HG03103 (cell line): ENCODE results near the gene PIN1.
"Not testable (repeated sequence)": the region's sequence is repeated elsewhere in the genome, so short reads cannot be mapped to it uniquely, and the experiment has no call there.

ENCODE experiments used
- ATAC-seq: cut with Tn5 transposase; IDR thresholded peaks from one replicate; pipeline ENCODE4 v1.9.1; 2021; ENCODE audit warnings: low read depth; ENCODE audit not compliant: unreplicated experiment

The PIN1 gene

DNA sequence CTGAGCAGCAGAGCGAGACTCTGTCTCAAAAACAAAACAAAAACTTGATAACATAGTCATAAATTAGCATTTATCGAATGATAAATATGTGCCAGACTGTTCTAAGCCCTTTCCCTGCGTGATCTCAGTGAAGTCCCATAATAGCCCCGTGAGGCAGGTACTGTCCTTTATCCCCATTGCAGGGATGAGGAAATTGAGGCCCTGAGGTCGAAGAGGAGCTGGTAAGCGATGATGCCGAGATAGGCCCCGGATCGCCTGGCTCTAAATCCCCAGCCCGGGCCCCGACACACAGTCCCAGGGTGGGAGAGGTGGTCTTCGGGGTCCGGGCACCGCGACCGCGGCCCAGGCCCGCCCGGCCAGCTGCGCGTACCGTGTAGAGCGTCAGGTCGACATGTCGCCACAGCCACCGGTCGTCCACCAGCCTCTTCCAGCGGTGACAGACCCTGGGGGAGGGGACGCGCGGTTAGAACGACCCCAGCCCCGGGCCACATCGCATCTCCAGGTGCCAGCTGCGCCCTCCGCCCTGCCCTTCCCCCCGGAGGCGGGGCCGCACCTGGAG lies 16.9 kb upstream of the PIN1 start:
- no peak for ATAC-seq

DNA sequence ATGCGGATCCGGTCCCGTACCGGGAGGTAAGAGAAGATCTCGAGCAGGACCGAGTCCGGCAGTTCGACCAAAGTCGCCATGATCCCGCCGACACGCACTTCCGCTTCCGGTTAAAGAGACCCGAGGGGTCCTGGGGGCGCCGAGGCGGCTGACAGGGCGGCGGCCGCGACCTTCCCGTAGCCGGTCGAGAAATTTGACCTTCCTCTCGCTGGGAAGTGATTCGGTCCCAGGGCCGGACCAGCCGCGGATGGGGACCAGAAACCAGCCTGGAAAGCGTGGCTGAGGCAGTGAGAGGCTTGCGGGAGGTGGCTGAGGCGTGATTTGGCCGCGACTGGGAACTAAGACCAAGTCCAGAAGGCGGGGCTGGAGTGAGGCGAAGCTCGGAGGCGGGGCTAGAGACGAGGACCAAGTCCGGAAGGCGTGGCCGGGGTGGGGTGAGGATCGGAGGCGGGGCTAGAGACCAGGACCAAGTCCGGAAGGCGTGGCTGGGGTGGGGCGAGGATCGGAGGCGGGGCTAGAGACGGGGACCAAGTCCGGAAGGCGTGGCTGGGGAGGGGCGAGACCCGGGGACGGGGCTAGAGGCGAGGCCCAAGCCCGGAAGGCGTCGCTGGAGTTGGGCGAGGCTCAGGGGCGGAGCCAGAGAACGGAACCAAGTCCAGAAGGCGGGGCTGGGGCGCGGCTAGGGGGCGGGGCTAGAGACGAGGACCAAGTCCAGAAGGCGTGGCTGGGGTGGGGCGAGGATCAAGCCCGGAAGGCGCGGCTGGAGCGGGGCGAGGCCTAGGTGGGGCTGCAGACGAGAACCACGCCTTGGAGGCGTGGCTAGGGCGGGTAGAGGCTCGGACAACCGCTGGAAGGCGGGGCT lies 16.2 kb upstream of the PIN1 start, which contains the start of gene FBXL12:
TSS of gene FBXL12 (minus strand) at position 346 of the 862 bp plus-strand sequence. CDS start at position 80, 266 bp downstream.
- ATAC-seq, result peak; percentile 77

DNA sequence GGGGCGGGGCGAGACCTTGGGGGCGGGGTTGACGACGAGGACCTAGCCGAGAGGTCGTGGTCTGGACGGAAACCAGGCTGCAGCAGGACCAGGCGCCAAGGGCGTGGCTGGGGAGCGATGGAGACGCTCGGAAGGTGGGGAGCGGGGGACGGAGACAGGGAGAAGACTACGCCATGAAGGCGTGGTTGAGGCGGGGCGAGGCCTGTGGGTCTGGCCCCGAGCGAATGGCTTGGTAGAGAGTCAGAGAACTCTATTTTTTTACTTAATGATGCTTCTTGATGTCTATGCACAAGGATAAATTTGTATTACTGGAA lies 15.6 kb upstream of the PIN1 start:
- no peak for ATAC-seq

DNA sequence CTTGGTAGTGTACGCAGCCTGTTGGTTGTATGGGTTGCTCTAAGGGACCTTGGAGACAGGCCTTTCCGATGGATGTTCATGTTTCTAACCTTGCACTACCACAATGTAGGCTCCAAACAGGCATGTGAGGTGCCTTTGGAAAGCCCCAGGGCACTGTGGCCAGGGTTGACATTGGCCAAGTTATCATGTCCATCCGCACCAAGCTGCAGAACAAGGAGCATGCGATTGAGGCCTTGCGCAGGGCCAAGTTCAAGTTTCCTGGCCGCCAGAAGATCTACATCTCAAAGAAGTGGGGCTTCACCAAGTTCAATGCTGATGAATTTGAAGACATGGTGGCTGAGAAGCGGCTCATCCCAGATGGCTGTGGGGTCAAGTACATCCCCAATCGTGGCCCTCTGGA lies 15.1 kb upstream of the PIN1 start:
- ATAC-seq, result not testable (repeated sequence)

DNA sequence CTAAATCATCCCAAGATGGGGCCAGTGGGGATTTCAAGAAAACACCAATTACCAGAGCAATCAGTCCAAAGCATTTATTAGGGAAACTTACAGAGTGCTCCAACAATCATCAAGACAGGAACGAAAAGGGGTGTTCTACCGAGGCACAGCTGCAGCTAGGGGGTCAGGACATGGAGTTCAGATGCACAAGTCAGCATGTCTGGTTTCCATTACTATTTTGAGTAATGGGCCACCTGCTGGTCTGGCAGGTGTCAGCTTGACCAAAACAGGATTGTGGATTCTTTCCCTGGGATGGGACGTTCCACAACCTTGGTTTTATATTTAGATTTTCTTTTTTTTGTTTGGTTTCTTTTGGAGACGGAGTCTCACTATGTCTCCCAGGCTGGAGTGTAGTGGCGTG lies 11.3 kb upstream of the PIN1 start:
- ATAC-seq, result no peak

DNA sequence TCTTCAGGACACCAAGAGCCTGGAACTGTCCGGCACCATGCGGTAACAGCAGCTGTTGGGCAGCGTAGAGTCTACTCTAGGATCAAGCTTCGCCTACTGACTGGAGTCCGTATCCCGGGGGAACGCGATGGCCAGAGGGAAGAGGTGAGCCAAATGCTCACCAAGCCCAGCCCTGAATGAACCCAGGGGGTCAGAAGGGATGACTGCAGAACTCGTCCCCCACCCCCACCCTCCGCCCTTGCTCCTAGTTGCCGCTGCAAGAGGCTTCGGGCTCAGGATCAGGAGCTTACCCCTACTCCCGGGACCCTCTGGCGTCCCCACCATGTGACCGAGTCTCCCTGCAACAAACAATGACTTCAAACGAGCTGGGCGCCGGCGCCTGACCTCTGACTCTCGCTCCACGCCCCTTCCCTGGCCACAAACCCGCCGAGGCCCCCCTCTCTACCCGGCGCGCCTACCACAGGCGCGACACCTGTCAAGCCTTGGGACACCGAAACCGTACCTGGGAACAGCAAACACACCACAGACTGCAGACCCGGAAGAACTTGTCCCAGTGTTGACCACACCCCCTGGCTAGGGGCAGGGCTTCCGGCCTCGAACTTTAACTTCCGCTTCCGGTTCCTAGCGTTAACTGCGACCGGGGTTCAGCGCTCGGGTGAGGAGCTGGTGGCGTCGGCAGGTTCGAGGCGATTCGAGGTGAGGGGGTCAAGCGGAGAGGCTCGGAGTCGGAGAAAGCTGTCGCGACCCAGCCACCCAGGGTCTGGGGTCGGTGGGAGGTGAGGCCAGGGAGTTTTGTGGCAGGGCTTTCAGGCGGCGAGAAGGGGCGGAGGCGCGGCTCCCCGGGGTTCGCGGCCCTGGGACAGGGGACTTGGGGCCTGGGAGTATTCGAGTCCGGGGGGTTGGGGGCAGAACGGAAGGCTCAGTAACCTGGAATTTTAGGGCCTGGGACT lies 7.6 kb upstream of the PIN1 start, which contains the start of gene UBL5:
TSS of gene UBL5 (plus strand) at position 630 of the 950 bp plus-strand sequence. CDS start 420 bp downstream, outside the sequence.
- ATAC-seq, result peak; percentile 84

DNA sequence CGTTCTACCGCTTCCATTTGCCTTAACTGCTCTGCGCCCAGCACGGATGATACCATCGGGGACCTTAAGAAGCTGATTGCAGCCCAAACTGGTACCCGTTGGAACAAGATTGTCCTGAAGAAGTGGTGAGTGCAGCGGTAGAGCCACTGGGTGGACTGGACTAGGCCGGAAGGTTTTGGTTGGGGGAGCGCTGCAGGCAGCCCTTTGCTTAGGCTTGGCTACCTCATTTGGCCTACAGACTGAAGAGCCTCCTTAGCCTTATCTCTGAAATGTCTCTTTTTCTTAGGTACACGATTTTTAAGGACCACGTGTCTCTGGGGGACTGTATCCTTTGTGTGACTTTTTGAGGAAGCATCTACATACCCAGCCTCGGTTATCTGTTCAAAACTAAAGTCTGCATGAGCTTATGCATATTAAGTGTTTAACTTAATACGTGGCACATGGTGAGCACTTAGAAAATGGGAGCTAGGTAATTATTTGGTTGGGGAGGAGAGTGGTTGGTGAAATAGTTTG lies 6.5 kb upstream of the PIN1 start:
- no peak for ATAC-seq

DNA sequence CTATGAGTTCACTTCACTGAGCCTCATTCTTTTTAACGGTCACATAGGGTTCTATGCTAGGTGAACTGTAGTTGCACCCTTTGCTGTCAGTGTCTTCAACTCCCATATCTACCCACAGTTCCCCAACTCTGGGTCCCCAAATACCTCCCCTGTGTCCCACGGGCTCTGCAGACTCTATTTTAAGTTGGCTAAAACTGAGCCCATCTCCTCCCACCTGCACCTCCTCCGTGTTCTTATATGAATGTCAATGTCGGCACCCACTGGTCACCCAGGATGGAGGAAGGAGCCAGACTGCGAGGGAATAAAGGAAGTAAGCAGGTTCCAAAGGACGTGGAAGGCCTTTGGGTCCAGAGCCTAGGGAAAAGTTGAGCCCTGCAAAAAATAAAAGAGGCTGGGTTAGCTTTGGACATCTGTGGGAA lies 802 bp upstream of the PIN1 start:
- no peak for ATAC-seq

DNA sequence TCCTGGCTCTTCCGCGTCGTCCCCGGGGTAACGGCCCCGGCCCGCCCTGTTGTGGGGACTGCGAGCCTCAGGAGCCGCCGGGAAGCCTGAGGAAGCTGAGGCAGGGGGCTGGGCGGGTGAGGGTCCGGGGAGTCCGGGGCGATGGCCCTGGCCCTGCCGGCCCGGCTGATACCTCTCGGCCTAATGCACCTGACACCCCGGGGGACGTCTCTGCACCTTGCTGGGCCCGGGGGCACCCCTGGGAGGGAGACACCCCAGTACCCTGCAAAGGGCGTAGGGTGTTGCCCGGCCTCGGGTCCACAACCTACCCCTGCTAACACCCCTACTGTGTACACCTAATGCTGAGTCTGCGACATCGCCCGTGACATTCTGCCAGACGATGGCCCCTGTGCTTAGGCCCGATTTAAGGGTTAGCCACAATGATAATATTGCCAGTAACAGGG lies 410 bp downstream of the PIN1 start:
- ATAC-seq, result no peak

DNA sequence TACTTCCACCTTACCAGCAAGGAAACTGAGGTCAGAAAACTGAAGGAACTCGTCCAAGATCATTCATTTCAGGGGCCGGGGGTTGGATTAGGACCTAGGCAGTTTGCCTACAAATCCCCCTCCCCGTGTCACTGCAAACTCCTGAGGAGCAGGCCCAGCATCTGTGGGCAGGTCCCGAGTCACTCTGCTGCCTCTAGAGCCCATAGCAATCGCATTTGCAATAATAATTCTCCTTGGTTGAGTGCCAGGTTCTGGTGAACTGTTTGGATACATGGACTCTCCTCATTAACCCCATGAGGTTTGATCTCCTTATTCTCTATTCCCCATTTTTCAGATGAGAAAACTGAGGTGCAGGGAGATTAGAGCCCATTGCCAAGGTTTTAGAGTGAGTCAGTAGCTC lies 903 bp downstream of the PIN1 start:
- ATAC-seq, result no peak

DNA sequence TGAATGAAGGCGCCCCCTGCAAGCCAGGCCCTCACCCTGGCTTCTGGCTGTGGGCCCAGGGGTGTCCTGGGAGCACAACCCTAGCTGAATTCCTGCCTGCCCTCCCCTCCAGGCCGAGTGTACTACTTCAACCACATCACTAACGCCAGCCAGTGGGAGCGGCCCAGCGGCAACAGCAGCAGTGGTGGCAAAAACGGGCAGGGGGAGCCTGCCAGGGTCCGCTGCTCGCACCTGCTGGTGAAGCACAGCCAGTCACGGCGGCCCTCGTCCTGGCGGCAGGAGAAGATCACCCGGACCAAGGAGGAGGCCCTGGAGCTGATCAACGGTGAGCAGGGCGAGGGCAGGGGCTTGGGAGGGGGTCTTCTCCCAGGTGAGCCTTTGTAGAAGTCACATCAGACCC lies 3.2 kb downstream of the PIN1 start:
- ATAC-seq, result no peak

DNA sequence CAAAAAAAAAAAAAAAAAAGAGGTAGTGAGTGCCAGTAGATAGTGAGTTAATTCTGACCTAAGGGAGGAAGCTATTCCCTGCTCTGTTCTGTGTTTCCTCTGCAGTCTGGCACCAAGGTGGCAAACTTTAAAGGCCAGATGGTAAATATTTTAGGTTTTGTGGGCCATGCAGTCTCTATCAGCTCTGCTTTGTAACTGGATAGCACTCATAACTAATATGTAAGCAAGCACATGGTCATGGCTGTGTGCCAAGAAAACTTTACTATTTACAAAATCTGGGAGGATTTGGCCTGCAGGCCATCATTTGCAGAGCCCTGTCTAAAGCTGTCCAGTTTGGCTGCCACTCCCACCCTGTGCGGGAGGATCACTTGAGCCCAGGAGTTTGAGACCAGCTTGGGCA lies 4.3 kb downstream of the PIN1 start:
- ATAC-seq, result no peak

DNA sequence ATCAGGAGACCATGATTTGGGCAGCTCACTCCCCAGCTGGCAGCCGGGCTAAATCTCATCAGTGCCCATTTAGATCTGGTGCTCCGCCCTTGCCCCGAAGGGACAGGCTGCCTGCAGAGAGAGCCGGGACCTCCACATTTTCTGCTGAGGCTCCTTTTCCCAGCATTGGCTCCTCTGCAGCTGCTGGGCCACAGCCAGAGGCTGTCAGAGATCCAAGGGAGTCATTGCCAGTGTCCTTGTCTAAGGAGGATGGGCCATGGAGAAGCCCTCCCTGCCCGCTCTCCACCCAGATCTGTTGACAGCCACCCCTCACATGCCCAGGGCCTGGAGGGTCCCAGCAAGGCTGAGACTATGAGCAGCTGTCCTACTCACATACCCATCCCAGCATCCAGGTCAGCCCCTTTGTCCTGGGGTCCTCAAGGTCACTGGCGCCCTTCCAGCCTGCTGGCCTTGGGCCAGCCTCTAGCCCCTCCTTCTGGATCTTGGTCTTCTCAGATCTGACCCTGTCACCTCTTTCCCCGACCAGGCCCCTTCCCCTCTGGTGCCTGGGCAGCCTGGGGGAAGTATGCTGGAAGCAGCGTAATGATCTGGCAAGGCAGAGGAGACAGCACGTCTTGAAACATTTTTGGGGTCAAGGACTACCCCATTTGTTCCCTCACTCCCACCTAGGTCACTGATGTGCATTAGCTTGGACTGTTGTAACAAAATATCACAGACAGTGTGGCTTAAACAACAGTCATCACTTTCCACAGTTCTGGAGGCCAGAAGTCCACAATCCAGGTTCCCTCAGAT lies 7.9 kb downstream of the PIN1 start:
- no peak for ATAC-seq

DNA sequence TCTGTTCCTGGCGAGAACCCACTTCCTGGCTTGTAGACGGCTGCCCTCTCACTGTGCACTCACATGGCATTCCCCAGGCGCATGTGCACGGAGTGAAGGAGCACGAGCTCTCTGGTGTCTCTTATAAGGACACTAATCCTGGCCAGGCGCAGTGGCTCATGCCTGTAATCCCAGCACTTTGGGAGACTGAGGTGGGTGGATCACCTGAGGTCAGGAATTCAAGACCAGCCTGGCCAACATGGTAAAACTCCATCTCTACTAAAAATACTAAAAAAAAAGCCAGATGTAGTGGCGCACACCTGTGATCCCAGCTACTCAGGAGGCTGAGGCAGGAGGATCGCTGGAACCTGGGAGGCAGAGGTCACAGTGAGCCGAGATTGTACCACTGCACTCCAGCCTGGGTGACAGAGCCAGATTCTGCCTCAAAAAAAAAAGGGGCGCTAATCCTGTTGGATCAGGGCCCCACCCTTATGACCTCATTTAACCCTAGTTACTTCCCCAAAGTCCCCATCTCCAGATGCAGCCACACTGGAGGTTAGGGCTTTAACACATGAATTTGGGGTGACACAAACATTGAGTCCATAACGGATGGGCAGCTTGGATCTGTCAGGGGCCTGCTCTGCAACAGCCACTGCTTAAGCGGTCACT lies 8.6 kb downstream of the PIN1 start:
- ATAC-seq, result not testable (repeated sequence)

DNA sequence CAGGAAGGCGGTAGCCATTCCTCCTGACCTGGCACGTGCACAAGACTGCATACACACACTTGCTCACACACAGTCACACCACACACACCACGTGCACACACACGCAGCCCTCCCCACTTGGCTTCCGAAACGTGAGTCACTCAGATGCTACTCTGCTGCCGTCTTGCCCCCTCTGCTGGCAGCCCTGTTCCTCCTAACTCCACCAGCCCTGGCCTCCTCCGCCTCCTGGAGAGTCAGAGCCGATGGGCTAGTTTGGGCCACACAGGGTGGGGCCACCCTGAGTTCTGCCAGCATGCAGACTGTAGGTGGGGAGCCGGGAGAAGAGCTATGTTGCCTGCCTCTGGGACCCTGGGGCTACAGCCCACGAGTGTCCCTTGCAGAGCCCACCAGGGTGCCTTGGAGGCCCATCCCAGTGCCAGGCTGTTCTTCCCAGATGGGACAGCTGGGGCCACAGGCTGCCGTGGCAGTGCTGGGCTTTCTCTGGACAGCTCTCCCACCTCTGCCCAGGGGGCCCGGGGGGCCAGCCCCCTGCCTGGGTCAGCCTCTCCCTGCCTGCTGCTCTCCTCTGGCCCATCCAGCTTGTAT lies 12.1 kb downstream of the PIN1 start:
- no peak for ATAC-seq

DNA sequence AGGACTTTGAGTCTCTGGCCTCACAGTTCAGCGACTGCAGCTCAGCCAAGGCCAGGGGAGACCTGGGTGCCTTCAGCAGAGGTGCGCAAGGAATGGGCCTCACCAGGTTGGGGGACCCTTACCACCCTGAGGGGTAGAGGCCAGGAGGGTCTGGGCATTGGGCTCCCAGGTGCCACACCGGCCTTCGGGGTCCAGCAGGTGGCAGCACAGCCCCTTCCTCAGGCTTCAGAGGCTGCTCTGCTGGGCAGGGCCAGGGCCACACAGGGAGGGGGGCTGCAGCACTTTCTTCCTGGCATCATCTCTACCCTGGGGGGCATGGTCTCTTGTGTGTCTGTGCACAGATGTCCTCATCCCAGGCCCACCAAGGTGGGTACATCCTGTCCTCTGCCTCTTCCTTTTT lies 12.9 kb downstream of the PIN1 start:
- ATAC-seq, result no peak

DNA sequence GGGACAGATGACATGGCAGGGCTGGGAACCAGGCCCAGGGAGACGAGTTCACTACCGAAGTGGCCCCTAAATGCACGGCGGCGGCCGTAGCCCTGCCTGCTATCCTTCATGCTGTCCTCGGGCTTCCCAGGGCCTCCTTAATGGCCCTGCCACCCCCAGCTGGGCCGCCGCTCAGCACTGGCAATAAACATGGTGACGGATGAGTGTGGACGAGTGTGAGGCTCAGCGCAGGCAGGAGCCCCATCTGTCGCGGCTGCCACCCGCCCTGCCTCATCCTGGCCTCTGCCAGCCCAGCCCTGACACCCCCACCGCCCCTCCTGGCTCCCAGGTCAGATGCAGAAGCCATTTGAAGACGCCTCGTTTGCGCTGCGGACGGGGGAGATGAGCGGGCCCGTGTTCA lies 13.6 kb downstream of the PIN1 start:
- ATAC-seq, result no peak

DNA sequence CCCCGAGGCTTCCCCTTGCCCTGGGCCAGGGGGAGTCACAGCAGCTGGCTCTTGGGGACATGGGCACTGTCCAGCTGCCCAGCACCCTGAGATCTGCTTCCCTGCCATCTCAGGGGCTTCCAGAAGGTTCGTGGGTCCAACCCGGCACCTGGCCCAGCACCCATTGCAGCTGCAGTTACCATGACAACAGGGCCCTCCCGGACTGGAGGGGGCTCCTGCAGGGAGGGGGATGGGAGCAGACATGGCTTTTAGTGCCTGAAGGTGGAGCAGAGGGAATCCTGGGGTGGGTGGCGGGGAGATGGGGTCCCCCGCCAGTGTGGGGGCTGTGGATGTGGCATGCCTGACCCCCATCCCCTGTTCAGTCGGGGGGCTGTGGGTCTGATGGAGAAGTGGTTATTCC lies 14.7 kb downstream of the PIN1 start:
- no peak for ATAC-seq
